ENCODE measurements around the gene MCL1. TPM values are rescaled to one million over a fixed set of nuclear protein-coding genes. Genes with fewer than 3 reads are reported as not detected.

MCL1 gene
- total RNA-seq, 1 experiment from 2014 or later = 145 TPM

GRCh38 chr1:150536836-150537731, 42.3 kb downstream of the MCL1 start:
- H3K27me3 ChIP-seq (ENCODE audit: insufficient read depth, low read depth) = no peaks in the 10 kb centered on the region
- no peaks in the 10 kb centered on the region for H3K79me2 ChIP-seq (ENCODE audit: low read depth)
- no peaks in the 10 kb centered on the region for H3K9me2 ChIP-seq (ENCODE audit: insufficient read depth)
- H3K9me3 ChIP-seq (ENCODE audit: insufficient read depth, low read depth) = no peaks in the 10 kb centered on the region
- no peaks in the 10 kb centered on the region for H3K36me3 ChIP-seq (ENCODE audit: low read depth)
- no TSS peak for BruUV-seq (replicated peaks)
- ChIA-PET POLR2A (ENCODE audit: unreplicated experiment) (interaction anchor here (0.5 to 1.7 kb wide), 6 partner anchors 11 to 650 kb away, joined by 3 to 15 read pairs (median 4); partner anchors contain the start of gene GOLPH3L), CTCF (interaction anchor here (0.6 to 1.8 kb wide), 4 partner anchors 8 to 422 kb away, joined by 4 to 11 read pairs (median 5); no protein-coding TSS in a partner anchor)
- TF ChIP-seq, protein P1, sequence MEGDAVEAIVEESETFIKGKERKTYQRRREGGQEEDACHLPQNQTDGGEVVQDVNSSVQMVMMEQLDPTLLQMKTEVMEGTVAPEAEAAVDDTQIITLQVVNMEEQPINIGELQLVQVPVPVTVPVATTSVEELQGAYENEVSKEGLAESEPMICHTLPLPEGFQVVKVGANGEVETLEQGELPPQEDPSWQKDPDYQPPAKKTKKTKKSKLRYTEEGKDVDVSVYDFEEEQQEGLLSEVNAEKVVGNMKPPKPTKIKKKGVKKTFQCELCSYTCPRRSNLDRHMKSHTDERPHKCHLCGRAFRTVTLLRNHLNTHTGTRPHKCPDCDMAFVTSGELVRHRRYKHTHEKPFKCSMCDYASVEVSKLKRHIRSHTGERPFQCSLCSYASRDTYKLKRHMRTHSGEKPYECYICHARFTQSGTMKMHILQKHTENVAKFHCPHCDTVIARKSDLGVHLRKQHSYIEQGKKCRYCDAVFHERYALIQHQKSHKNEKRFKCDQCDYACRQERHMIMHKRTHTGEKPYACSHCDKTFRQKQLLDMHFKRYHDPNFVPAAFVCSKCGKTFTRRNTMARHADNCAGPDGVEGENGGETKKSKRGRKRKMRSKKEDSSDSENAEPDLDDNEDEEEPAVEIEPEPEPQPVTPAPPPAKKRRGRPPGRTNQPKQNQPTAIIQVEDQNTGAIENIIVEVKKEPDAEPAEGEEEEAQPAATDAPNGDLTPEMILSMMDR (conservative IDR thresholded peaks at IDR 0.05) = no peak
- no peak for TF ChIP-seq EZH2 (IDR thresholded peaks at IDR 0.05; ENCODE audit: low read depth)
- DNase-seq = peak in 1 of 2 experiments; percentile 64
- no peaks in the 10 kb centered on the region for H4K20me1 ChIP-seq (ENCODE audit: insufficient read depth)
- no peak overlapping the region for H3K4me3 ChIP-seq
- intact Hi-C loops (cut with micrococcal nuclease; ENCODE audit: unreplicated experiment) = no loop called here
- H3K4me2 ChIP-seq = peak overlapping the region; percentile 53; the same call in 1 of the 2 replicates
- H3K4me1 ChIP-seq (replicated peaks; ENCODE audit: insufficient read depth) = peaks cover 33% of the 10 kb centered on the region
- H2AFZ ChIP-seq = no peak overlapping the region
- no peak overlapping the region for H3K27ac ChIP-seq
- peaks cover 23% of the 10 kb centered on the region; the same call in 1 of the 2 replicates for H3F3A ChIP-seq (ENCODE audit: insufficient read depth, low read depth)

GRCh38 chr1:150535511-150536287, 43.7 kb downstream of the MCL1 start:
- H3K79me2 ChIP-seq (ENCODE audit: low read depth) = no peaks in the 10 kb centered on the region
- DNase-seq = peak; percentile 58 to 81
- peak overlapping the region; percentile 30; the same call in 1 of the 2 replicates for H3K27ac ChIP-seq
- H3K9me3 ChIP-seq (ENCODE audit: insufficient read depth, low read depth) = no peaks in the 10 kb centered on the region
- H3F3A ChIP-seq (ENCODE audit: insufficient read depth, low read depth) = peaks cover 23% of the 10 kb centered on the region; the same call in 1 of the 2 replicates
- BruUV-seq (replicated peaks) = TSS peak; percentile 27
- no peaks in the 10 kb centered on the region for H3K36me3 ChIP-seq (ENCODE audit: low read depth)
- H3K4me2 ChIP-seq = peak overlapping the region; percentile 11; the same call in 1 of the 2 replicates
- ChIA-PET POLR2A (ENCODE audit: unreplicated experiment) (interaction anchor here (0.5 to 1.7 kb wide), 5 partner anchors 13 to 514 kb away, joined by 3 to 6 read pairs (median 5); partner anchors contain the start of gene GOLPH3L), CTCF (interaction anchor here (1.4 kb wide), 1 partner anchor 15 kb away, joined by 4 read pairs; no protein-coding TSS in a partner anchor)
- no peak overlapping the region for H3K4me3 ChIP-seq
- TF ChIP-seq, protein P1 (conservative IDR thresholded peaks at IDR 0.05) = no peak
- TF ChIP-seq EZH2 (IDR thresholded peaks at IDR 0.05; ENCODE audit: low read depth) = no peak
- H2AFZ ChIP-seq = no peak overlapping the region
- no peaks in the 10 kb centered on the region for H3K9me2 ChIP-seq (ENCODE audit: insufficient read depth)
- intact Hi-C loops (cut with micrococcal nuclease; ENCODE audit: unreplicated experiment) = no loop called here
- no peaks in the 10 kb centered on the region for H3K27me3 ChIP-seq (ENCODE audit: insufficient read depth, low read depth)
- peaks cover 33% of the 10 kb centered on the region for H3K4me1 ChIP-seq (replicated peaks; ENCODE audit: insufficient read depth)
- H4K20me1 ChIP-seq (ENCODE audit: insufficient read depth) = no peaks in the 10 kb centered on the region

- H3F3A ChIP-seq (ENCODE audit: insufficient read depth, low read depth) = peaks cover 23% of the 10 kb centered on the region; the same call in 1 of the 2 replicates
- ChIA-PET POLR2A (ENCODE audit: unreplicated experiment) (interaction anchor here (0.6 kb wide), 1 partner anchor 19 kb away, joined by 8 read pairs; the partner anchor contains the start of gene FALEC), CTCF (interaction anchor here (0.6 kb wide), 1 partner anchor 158 kb away, joined by 3 read pairs; no protein-coding TSS in a partner anchor)
- no peak overlapping the region for H3K27ac ChIP-seq
- H3K4me2 ChIP-seq = no peak overlapping the region
- H3K4me3 ChIP-seq = no peak overlapping the region
- H3K79me2 ChIP-seq (ENCODE audit: low read depth) = no peaks in the 10 kb centered on the region
- no peaks in the 10 kb centered on the region for H3K9me3 ChIP-seq (ENCODE audit: insufficient read depth, low read depth)
- H2AFZ ChIP-seq = no peak overlapping the region
- H3K4me1 ChIP-seq (replicated peaks; ENCODE audit: insufficient read depth) = peaks cover 33% of the 10 kb centered on the region
- intact Hi-C loops (cut with micrococcal nuclease; ENCODE audit: unreplicated experiment) = loop anchor here (5.0 kb wide), 2 partner anchors 47 to 72 kb away; partner anchors contain the start of gene TARS2
- no peak for TF ChIP-seq EZH2 (IDR thresholded peaks at IDR 0.05; ENCODE audit: low read depth)
- TF ChIP-seq, protein P1 (conservative IDR thresholded peaks at IDR 0.05) = no peak
- no peak for DNase-seq
- H3K27me3 ChIP-seq (ENCODE audit: insufficient read depth, low read depth) = no peaks in the 10 kb centered on the region
- no peaks in the 10 kb centered on the region for H4K20me1 ChIP-seq (ENCODE audit: insufficient read depth)
- BruUV-seq (replicated peaks) = no TSS peak
- H3K9me2 ChIP-seq (ENCODE audit: insufficient read depth) = no peaks in the 10 kb centered on the region
- H3K36me3 ChIP-seq (ENCODE audit: low read depth) = no peaks in the 10 kb centered on the region
Observed at GRCh38 chr1:150534002-150534401, 45.4 kb downstream of the MCL1 start.
